Measurements from ENCODE around the gene ZNF324. TPM values are rescaled to one million over a fixed set of nuclear protein-coding genes. Genes with fewer than 3 reads are reported as not detected.
"Not testable (repeated sequence)": the region's sequence is repeated elsewhere in the genome, so short reads cannot be mapped to it uniquely, and the experiment has no call there.

The ZNF324 gene
- total RNA-seq, 1 donor from 2014 or later: 12.9 TPM

GRCh38 chr19:58440556-58440955 is 26.3 kb upstream of the ZNF324 start:
- Mint-ChIP-seq H3K27me3 (peaks cover 31% of the 10 kb centered on the region), H3K27ac (peak overlapping the region; percentile 84), H3K36me3 (ENCODE audit: insufficient read depth) (peaks cover 33% of the 10 kb centered on the region), H3K4me1 (ENCODE audit: low read depth) (peaks cover 3% of the 10 kb centered on the region), H3K4me3 (ENCODE audit: low read depth) (peak overlapping the region; percentile 81), H3K9me3 (ENCODE audit: low read depth) (peaks cover 39% of the 10 kb centered on the region)
- TF ChIP-seq, protein P1, sequence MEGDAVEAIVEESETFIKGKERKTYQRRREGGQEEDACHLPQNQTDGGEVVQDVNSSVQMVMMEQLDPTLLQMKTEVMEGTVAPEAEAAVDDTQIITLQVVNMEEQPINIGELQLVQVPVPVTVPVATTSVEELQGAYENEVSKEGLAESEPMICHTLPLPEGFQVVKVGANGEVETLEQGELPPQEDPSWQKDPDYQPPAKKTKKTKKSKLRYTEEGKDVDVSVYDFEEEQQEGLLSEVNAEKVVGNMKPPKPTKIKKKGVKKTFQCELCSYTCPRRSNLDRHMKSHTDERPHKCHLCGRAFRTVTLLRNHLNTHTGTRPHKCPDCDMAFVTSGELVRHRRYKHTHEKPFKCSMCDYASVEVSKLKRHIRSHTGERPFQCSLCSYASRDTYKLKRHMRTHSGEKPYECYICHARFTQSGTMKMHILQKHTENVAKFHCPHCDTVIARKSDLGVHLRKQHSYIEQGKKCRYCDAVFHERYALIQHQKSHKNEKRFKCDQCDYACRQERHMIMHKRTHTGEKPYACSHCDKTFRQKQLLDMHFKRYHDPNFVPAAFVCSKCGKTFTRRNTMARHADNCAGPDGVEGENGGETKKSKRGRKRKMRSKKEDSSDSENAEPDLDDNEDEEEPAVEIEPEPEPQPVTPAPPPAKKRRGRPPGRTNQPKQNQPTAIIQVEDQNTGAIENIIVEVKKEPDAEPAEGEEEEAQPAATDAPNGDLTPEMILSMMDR (IDR thresholded peaks at IDR 0.05; ENCODE audit: unreplicated experiment): no peak
- no peak for DNase-seq (ENCODE audit: low spot score, unreplicated experiment)

- Mint-ChIP-seq H3K27me3 (peaks cover 41% of the 10 kb centered on the region), H3K36me3 (ENCODE audit: insufficient read depth) (peaks cover 18% of the 10 kb centered on the region)
Measured at GRCh38 chr19:58442986-58443385, 23.9 kb upstream of the ZNF324 start.

GRCh38 chr19:58448860-58449259 is 18.0 kb upstream of the ZNF324 start:
- not testable (repeated sequence) for H3K4me1 Mint-ChIP-seq (ENCODE audit: low read depth); H3K36me3 Mint-ChIP-seq (ENCODE audit: insufficient read depth); H3K4me3 Mint-ChIP-seq (ENCODE audit: low read depth); DNase-seq (ENCODE audit: low spot score, unreplicated experiment); H3K27ac Mint-ChIP-seq; H3K9me3 Mint-ChIP-seq (ENCODE audit: low read depth)
- H3K27me3 Mint-ChIP-seq: peaks cover 40% of the 10 kb centered on the region

More at GRCh38 chr19:58442986-58443385, 23.9 kb upstream of the ZNF324 start:
- not testable (repeated sequence) for H3K4me3 Mint-ChIP-seq (ENCODE audit: low read depth); H3K4me1 Mint-ChIP-seq (ENCODE audit: low read depth); DNase-seq (ENCODE audit: low spot score, unreplicated experiment); H3K27ac Mint-ChIP-seq
- H3K9me3 Mint-ChIP-seq (ENCODE audit: low read depth): peaks cover 29% of the 10 kb centered on the region

DNA sequence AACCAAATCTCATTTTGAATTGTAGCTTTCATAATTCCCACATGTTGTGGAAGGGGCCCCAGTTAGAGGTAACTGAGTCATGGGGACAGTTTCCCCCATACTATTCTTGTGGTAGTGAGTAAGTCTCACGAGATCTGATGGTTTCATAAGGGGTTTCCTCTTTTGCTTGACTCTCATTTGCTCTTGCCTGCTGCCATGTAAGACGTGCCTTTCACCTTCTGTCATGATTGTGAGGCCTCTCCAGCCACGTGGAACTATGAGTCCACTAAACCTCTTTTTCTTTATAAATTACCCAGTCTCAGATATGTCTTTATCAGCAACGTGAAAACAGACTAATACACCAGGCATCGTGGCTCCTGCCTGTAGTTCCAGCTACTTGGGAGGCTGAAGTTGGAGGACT is 16.9 kb upstream of the ZNF324 start:
- DNase-seq (ENCODE audit: low spot score, unreplicated experiment); H3K36me3 Mint-ChIP-seq (ENCODE audit: insufficient read depth); H3K9me3 Mint-ChIP-seq (ENCODE audit: low read depth); H3K27ac Mint-ChIP-seq; H3K4me1 Mint-ChIP-seq (ENCODE audit: low read depth): not testable (repeated sequence)
- peak overlapping the region; percentile 11 for H3K4me3 Mint-ChIP-seq (ENCODE audit: low read depth)
- peaks cover 29% of the 10 kb centered on the region for H3K27me3 Mint-ChIP-seq

- Mint-ChIP-seq H3K4me3 (ENCODE audit: low read depth) (peak overlapping the region; percentile 90), H3K27ac (peak overlapping the region; percentile 94), H3K4me1 (ENCODE audit: low read depth) (peaks cover 8% of the 10 kb centered on the region), H3K27me3 (peaks cover 26% of the 10 kb centered on the region), H3K36me3 (ENCODE audit: insufficient read depth) (peaks cover 4% of the 10 kb centered on the region), H3K9me3 (ENCODE audit: low read depth) (peaks cover 8% of the 10 kb centered on the region)
- TF ChIP-seq, protein P1 (IDR thresholded peaks at IDR 0.05; ENCODE audit: unreplicated experiment): no peak
- no peak for DNase-seq (ENCODE audit: low spot score, unreplicated experiment)
Measured at GRCh38 chr19:58450856-58451357, 16.0 kb upstream of the ZNF324 start.

GRCh38 chr19:58451358-58452101 is 15.3 kb upstream of the ZNF324 start, which contains the start of gene ZNF324B:
Gene ZNF324B, plus strand, starts transcription at chr19:58451622. Its CDS starts 2,080 bp downstream, at chr19:58453702.
- H3K4me1 Mint-ChIP-seq (ENCODE audit: low read depth): peaks cover 8% of the 10 kb centered on the region
- H3K4me3 Mint-ChIP-seq (ENCODE audit: low read depth): peak within 1 kb of the TSS; percentile 90
- peak within 1 kb of the TSS; percentile 94 for H3K27ac Mint-ChIP-seq
- peaks cover 4% of the 10 kb centered on the region for H3K36me3 Mint-ChIP-seq (ENCODE audit: insufficient read depth)
- peak; percentile 93 for DNase-seq (ENCODE audit: low spot score, unreplicated experiment)
- peaks cover 23% of the 10 kb centered on the region for H3K27me3 Mint-ChIP-seq
- TF ChIP-seq, protein P1 (IDR thresholded peaks at IDR 0.05; ENCODE audit: unreplicated experiment): no peak
- H3K9me3 Mint-ChIP-seq (ENCODE audit: low read depth): peaks cover 8% of the 10 kb centered on the region
